B cell (primary cell): ENCODE measurements around the gene MET. TPM values are rescaled to one million over a fixed set of nuclear protein-coding genes. Genes with fewer than 3 reads are reported as not detected.

ENCODE experiments used
- ATAC-seq: fragments of 200-7000 bp; cut with Tn5 transposase; one replicate; pipeline ENCODE4 v1.10.0; 2021; ENCODE audit warnings: low read depth, mild to moderate bottlenecking, moderate number of reproducible peaks, moderate library complexity
- CTCF ChIA-PET: fragments of 350-600 bp; sonication (Branson Sonifier 250); formaldehyde crosslinking; loops from one replicate; lab custom pipeline; 2021; ENCODE audit warnings: antibody characterized with exemption, inconsistent platforms; lab: Charles Lee
- POLR2A ChIA-PET: fragments of 350-600 bp; sonication (Branson Sonifier 250); formaldehyde crosslinking; loops from one replicate; lab custom pipeline; 2021; ENCODE audit warnings: antibody characterized with exemption; lab: Charles Lee
- DNase-seq: peaks from one replicate; pipeline ENCODE4 v3.0.0; 2013
- H2AFZ ChIP-seq: 2 replicates; pipeline ENCODE4 v1.6.1; 2012; ENCODE audit warnings: mild to moderate bottlenecking, low read depth, low read length; ENCODE audit not compliant: insufficient read depth, poor library complexity, severe bottlenecking
- H3K27ac ChIP-seq, 2 donors: 1 replicate in 1 of 2; 2 replicates in 1 of 2; pipeline ENCODE4 v1.5.1; 2012 to 2013; ENCODE audit warnings: low read length in 2 of 2, mild to moderate bottlenecking in 2 of 2, moderate library complexity in 1 of 2
- H3K27me3 ChIP-seq, 4 experiments: fragments of 200-600 bp in 1 of 4; sonication (generic) in 1 of 4; replicated peaks in 1 of 4; 1 replicate in 2 of 4; 2 replicates in 2 of 4; pipeline versions ENCODE4 v1.6.1 to v1.7.0; 2013 to 2016; ENCODE audit warnings: low read length in 3 of 4, mild to moderate bottlenecking in 2 of 4, mixed read lengths in 1 of 4, moderate library complexity in 1 of 4; ENCODE audit not compliant: insufficient read depth in 4 of 4, control insufficient read depth in 3 of 4; ENCODE audit errors: control extremely low read depth in 1 of 4
- H3K36me3 ChIP-seq, 2 experiments: replicated peaks in 1 of 2; 1 replicate in 1 of 2; 2 replicates in 1 of 2; pipeline versions ENCODE4 v1.6.1 to v1.7.1; 2013; ENCODE audit warnings: low read length in 1 of 2; ENCODE audit not compliant: insufficient read depth in 2 of 2, control insufficient read depth in 1 of 2; ENCODE audit errors: control extremely low read depth in 1 of 2, extremely low read depth in 1 of 2
- H3K4me1 ChIP-seq, 2 donors: fragments of 200-600 bp in 1 of 2; sonication (generic) in 1 of 2; 1 replicate in 1 of 2; 2 replicates in 1 of 2; pipeline versions ENCODE4 v1.5.1 to v1.6.1; 2013 to 2017; ENCODE audit warnings: low read length in 2 of 2; ENCODE audit not compliant: control insufficient read depth in 2 of 2, insufficient read depth in 2 of 2
- H3K4me2 ChIP-seq: replicated peaks from 2 replicates; pipeline ENCODE3; 2012; ENCODE audit warnings: mild to moderate bottlenecking, low read depth, low read length; ENCODE audit not compliant: poor library complexity, severe bottlenecking
- H3K4me3 ChIP-seq, 5 experiments: fragments of 200-600 bp in 1 of 5; sonication (generic) in 1 of 5; 1 replicate in 3 of 5; 2 replicates in 2 of 5; pipeline versions ENCODE4 v1.5.1 to v1.7.0; 2011 to 2016; ENCODE audit warnings: low read length in 4 of 5, mild to moderate bottlenecking in 4 of 5, low read depth in 2 of 5, control low read depth in 1 of 5, moderate library complexity in 1 of 5; ENCODE audit not compliant: insufficient read depth in 1 of 5; ENCODE audit errors: control extremely low read depth in 1 of 5, extremely low read depth in 1 of 5
- H3K79me2 ChIP-seq: fragments of 200-600 bp; sonication (generic); one replicate; pipeline ENCODE4 v1.6.0; 2016; ENCODE audit warnings: low read length; ENCODE audit not compliant: control insufficient read depth, insufficient read depth
- H3K9ac ChIP-seq: fragments of 200-600 bp; sonication (generic); 2 replicates; pipeline ENCODE4 v1.6.1; 2017; ENCODE audit warnings: mild to moderate bottlenecking, low read length, moderate library complexity
- H3K9me3 ChIP-seq, 3 donors: one replicate each; pipeline versions ENCODE4 v1.6.1 to v1.7.1; 2013; ENCODE audit warnings: low read length in 2 of 3; ENCODE audit not compliant: control insufficient read depth in 2 of 3, insufficient read depth in 1 of 3; ENCODE audit errors: control extremely low read depth in 1 of 3
- H4K20me1 ChIP-seq: 2 replicates; pipeline ENCODE4 v1.6.0; 2012; ENCODE audit warnings: mild to moderate bottlenecking, low read length; ENCODE audit not compliant: insufficient read depth, control insufficient read depth, poor library complexity, severe bottlenecking
- H3K27ac Mint-ChIP-seq: one replicate; pipeline ENCODE4 v1.8.0; 2021; ENCODE audit warnings: mixed read lengths
- H3K27me3 Mint-ChIP-seq: one replicate; pipeline ENCODE4 v1.8.0; 2021; ENCODE audit warnings: mixed read lengths
- H3K4me1 Mint-ChIP-seq: one replicate; pipeline ENCODE4 v1.8.0; 2021; ENCODE audit warnings: mixed read lengths
- H3K4me3 Mint-ChIP-seq: one replicate; pipeline ENCODE4 v1.8.0; 2021; ENCODE audit warnings: mixed read lengths
- H3K9me3 Mint-ChIP-seq: one replicate; pipeline ENCODE4 v1.8.0; 2022; ENCODE audit warnings: mixed read lengths; ENCODE audit not compliant: insufficient read depth
- CTCF ChIP-seq: fragments of 200-600 bp; IDR thresholded peaks from one replicate; pipeline ENCODE4 v1.8.0; 2022; ENCODE audit warnings: antibody characterized with exemption, mild to moderate bottlenecking
- EZH2 ChIP-seq: IDR thresholded peaks from 2 replicates; pipeline ENCODE4 v1.6.1; 2012; ENCODE audit warnings: borderline replicate concordance, low read depth, mild to moderate bottlenecking, moderate library complexity, low read length; ENCODE audit not compliant: insufficient read depth, poor library complexity, severe bottlenecking
- WGBS: methylation state at CpG from one replicate; pipeline ENCODE4 v1.1.5; 2013; ENCODE audit warnings: missing lambda C conversion rate; ENCODE audit not compliant: insufficient coverage; 5-methylcytosine and 5-hydroxymethylcytosine counted together
- intact Hi-C: fragments of 100-400 bp; cut with micrococcal nuclease; formaldehyde crosslinking; loops from one replicate; pipeline ENCODE4 v1.10.0; 2022
- polyA plus RNA-seq: library from polyadenylated mRNA; depleted of rRNA; stranded (reverse); fragments of >200 nt; gene quantifications from 2 replicates; pipeline ENCODE4 v1.2.3, GENCODE V29; 2012
- total RNA-seq, 2 donors: library from RNA; stranded (reverse); fragments of 120-200 nt in 1 of 2; gene quantifications; 1 replicate in 1 of 2; 2 replicates in 1 of 2; pipeline versions ENCODE4 v1.2.3 to v1.2.4, GENCODE V29; 2013 to 2022

MET gene
- total and polyA plus RNA-seq, 2 donors (not counting 1 experiment from before 2014, with no cell fraction given): 0.03 to 0.59 TPM

- H3K4me3 ChIP-seq: no peak overlapping the region
- no peak overlapping the region for H3K27ac ChIP-seq
- H3K4me3 Mint-ChIP-seq: no peak overlapping the region
- no peaks in the 10 kb centered on the region for H3K36me3 ChIP-seq
- no peak for ATAC-seq
- H3K4me2 ChIP-seq: no peak overlapping the region
- TF ChIP-seq CTCF: no peak
- no peak overlapping the region for H2AFZ ChIP-seq
- H3K27ac Mint-ChIP-seq: no peak overlapping the region
- H3K9me3 ChIP-seq: no peaks in the 10 kb centered on the region
- WGBS: 100% methylated on average over 1 of the region's 1 CpG
- no peak for DNase-seq
- intact Hi-C loops: no loop called here
- ChIA-PET CTCF (no interaction called here), POLR2A (no interaction called here)
- H4K20me1 ChIP-seq: no peaks in the 10 kb centered on the region
- H3K4me1 Mint-ChIP-seq: peaks cover 5% of the 10 kb centered on the region
- H3K9ac ChIP-seq: no peak overlapping the region
- H3K27me3 Mint-ChIP-seq: peaks cover 19% of the 10 kb centered on the region
- H3K4me1 ChIP-seq: no peaks in the 10 kb centered on the region
- no peaks in the 10 kb centered on the region for H3K79me2 ChIP-seq
- no peaks in the 10 kb centered on the region for H3K9me3 Mint-ChIP-seq
- H3K27me3 ChIP-seq: peaks cover 0 to 4% (median 0%) of the 10 kb centered on the region in 4 experiments
Measured at GRCh38 chr7:116731023-116731395, 59.0 kb downstream of the MET start.

- ATAC-seq (no peak), DNase-seq (no peak)
- peaks cover 16% of the 10 kb centered on the region for H3K27me3 Mint-ChIP-seq
- no peak overlapping the region for H3K4me3 Mint-ChIP-seq
- intact Hi-C loops: no loop called here
- H3K4me1 ChIP-seq: no peaks in the 10 kb centered on the region
- TF ChIP-seq EZH2 (no peak), CTCF (no peak)
- peaks cover 0 to 4% (median under 1%) of the 10 kb centered on the region in 4 experiments for H3K27me3 ChIP-seq
- H3K4me2 ChIP-seq: no peak overlapping the region
- no peaks in the 10 kb centered on the region for H3K36me3 ChIP-seq
- peaks cover 5% of the 10 kb centered on the region for H3K4me1 Mint-ChIP-seq
- no peaks in the 10 kb centered on the region for H4K20me1 ChIP-seq
- H3K9ac ChIP-seq: no peak overlapping the region
- H3K9me3 Mint-ChIP-seq: no peaks in the 10 kb centered on the region
- no peak overlapping the region for H3K27ac Mint-ChIP-seq
- WGBS: 100% methylated on average over 6 of the region's 12 CpGs
- no peaks in the 10 kb centered on the region for H3K9me3 ChIP-seq
- CTCF ChIA-PET: no interaction called here
- POLR2A ChIA-PET: no interaction called here
- no peak overlapping the region for H3K27ac ChIP-seq
- H2AFZ ChIP-seq: no peak overlapping the region
- H3K79me2 ChIP-seq: no peaks in the 10 kb centered on the region
- no peak overlapping the region for H3K4me3 ChIP-seq
Measured at GRCh38 chr7:116731445-116732335, 59.7 kb downstream of the MET start.
